ENCODE data around the gene CHN2. TPM values are rescaled to one million over a fixed set of nuclear protein-coding genes. Genes with fewer than 3 reads are reported as not detected.

The CHN2 gene
- total and polyA plus RNA-seq, 2 donors (not counting 1 experiment from before 2014, with no cell fraction given): 0.86 to 1.4 TPM

GRCh38 chr7:29162577-29162976, 32.0 kb upstream of the CHN2 start:
- TF ChIP-seq EZH2 (IDR thresholded peaks at IDR 0.05; ENCODE audit: borderline replicate concordance, insufficient read depth, low read depth, low read length, poor library complexity, severe bottlenecking): no peak
- TF ChIP-seq, protein P1, sequence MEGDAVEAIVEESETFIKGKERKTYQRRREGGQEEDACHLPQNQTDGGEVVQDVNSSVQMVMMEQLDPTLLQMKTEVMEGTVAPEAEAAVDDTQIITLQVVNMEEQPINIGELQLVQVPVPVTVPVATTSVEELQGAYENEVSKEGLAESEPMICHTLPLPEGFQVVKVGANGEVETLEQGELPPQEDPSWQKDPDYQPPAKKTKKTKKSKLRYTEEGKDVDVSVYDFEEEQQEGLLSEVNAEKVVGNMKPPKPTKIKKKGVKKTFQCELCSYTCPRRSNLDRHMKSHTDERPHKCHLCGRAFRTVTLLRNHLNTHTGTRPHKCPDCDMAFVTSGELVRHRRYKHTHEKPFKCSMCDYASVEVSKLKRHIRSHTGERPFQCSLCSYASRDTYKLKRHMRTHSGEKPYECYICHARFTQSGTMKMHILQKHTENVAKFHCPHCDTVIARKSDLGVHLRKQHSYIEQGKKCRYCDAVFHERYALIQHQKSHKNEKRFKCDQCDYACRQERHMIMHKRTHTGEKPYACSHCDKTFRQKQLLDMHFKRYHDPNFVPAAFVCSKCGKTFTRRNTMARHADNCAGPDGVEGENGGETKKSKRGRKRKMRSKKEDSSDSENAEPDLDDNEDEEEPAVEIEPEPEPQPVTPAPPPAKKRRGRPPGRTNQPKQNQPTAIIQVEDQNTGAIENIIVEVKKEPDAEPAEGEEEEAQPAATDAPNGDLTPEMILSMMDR (IDR thresholded peaks at IDR 0.05): no peak
- Histone ChIP-seq H2AFZ (ENCODE audit: insufficient read depth, low read depth, low read length, poor library complexity, severe bottlenecking) (no peak overlapping the region), H3K79me2 (ENCODE audit: control insufficient read depth, insufficient read depth, low read length) (no peaks in the 10 kb centered on the region), H4K20me1 (ENCODE audit: control insufficient read depth, insufficient read depth, low read length, poor library complexity, severe bottlenecking) (no peaks in the 10 kb centered on the region), H3K36me3 (replicated peaks in 1 of 2; ENCODE audit: control extremely low read depth in 1 of 2, control insufficient read depth in 1 of 2, extremely low read depth in 1 of 2, insufficient read depth in 2 of 2, low read length in 1 of 2) (no peaks in the 10 kb centered on the region), H3K9ac (ENCODE audit: low read length) (no peak overlapping the region), H3K4me1 (ENCODE audit: control insufficient read depth in 2 of 2, insufficient read depth in 2 of 2, low read length in 2 of 2) (no peaks in the 10 kb centered on the region), H3K27me3 (replicated peaks in 1 of 4; ENCODE audit: control extremely low read depth in 1 of 4, control insufficient read depth in 3 of 4, insufficient read depth in 4 of 4, low read length in 3 of 4) (peaks cover 0 to 10% (median 8%) of the 10 kb centered on the region in 4 experiments), H3K4me2 (replicated peaks; ENCODE audit: low read depth, low read length, poor library complexity, severe bottlenecking) (no peak overlapping the region), H3K27ac (ENCODE audit: low read length in 2 of 2) (no peak overlapping the region), H3K4me3 (ENCODE audit: control extremely low read depth in 1 of 5, extremely low read depth in 1 of 5, insufficient read depth in 1 of 5, low read depth in 2 of 5, low read length in 4 of 5) (no peak overlapping the region), H3K9me3 (ENCODE audit: control extremely low read depth in 1 of 3, control insufficient read depth in 2 of 3, insufficient read depth in 1 of 3, low read length in 2 of 3) (peaks cover 0 to 5% (median 0%) of the 10 kb centered on the region in 3 donors)
- H3K4me1 Mint-ChIP-seq: no peaks in the 10 kb centered on the region
- ChIA-PET CTCF (no interaction called here), POLR2A (no interaction called here)
- H3K27ac Mint-ChIP-seq: no peak overlapping the region
- ATAC-seq (ENCODE audit: low read depth) (no peak), DNase-seq (no peak)
- peaks cover 3% of the 10 kb centered on the region for H3K9me3 Mint-ChIP-seq (ENCODE audit: insufficient read depth)
- peaks cover 31% of the 10 kb centered on the region for H3K27me3 Mint-ChIP-seq
- no peak overlapping the region for H3K4me3 Mint-ChIP-seq
- intact Hi-C loops (cut with micrococcal nuclease): no loop called here
- no CpG with 5 or more reads among the region's 6 CpGs for WGBS (ENCODE audit: insufficient coverage)

DNA sequence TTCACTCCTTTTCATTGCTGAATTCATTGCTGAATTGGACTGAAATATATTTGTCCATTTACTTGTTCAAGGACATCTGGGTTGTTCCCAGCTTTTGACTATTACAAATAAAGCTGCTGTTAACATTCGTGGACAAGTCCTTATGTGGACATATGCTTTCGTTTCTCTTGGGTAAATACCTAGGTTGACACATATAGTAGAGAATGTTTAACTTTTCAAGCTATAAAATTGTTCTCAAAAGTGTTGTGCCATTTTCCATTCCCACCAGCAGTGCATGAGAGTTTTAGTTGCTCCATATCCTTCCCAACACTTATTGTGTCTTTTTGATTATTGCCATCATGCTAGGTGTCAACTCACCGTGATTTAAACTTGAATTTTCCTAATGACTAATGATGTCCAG, 30.7 kb upstream of the CHN2 start:
- POLR2A ChIA-PET: no interaction called here
- H3K9me3 Mint-ChIP-seq (ENCODE audit: insufficient read depth): peaks cover 3% of the 10 kb centered on the region
- H3K4me1 ChIP-seq (ENCODE audit: control insufficient read depth in 2 of 2, insufficient read depth in 2 of 2, low read length in 2 of 2): no peaks in the 10 kb centered on the region
- H3K27ac ChIP-seq (ENCODE audit: low read length in 2 of 2): no peak overlapping the region
- intact Hi-C loops (cut with micrococcal nuclease): no loop called here
- no peak overlapping the region for H2AFZ ChIP-seq (ENCODE audit: insufficient read depth, low read depth, low read length, poor library complexity, severe bottlenecking)
- H3K4me3 Mint-ChIP-seq: no peak overlapping the region
- H3K27ac Mint-ChIP-seq: no peak overlapping the region
- no peak overlapping the region for H3K4me2 ChIP-seq (replicated peaks; ENCODE audit: low read depth, low read length, poor library complexity, severe bottlenecking)
- CTCF ChIA-PET: no interaction called here
- no peaks in the 10 kb centered on the region for H3K36me3 ChIP-seq (replicated peaks in 1 of 2; ENCODE audit: control extremely low read depth in 1 of 2, control insufficient read depth in 1 of 2, extremely low read depth in 1 of 2, insufficient read depth in 2 of 2, low read length in 1 of 2)
- ATAC-seq (ENCODE audit: low read depth) (no peak), DNase-seq (no peak)
- peaks cover 22% of the 10 kb centered on the region for H3K27me3 Mint-ChIP-seq
- peaks cover 0 to 10% (median 8%) of the 10 kb centered on the region in 4 experiments for H3K27me3 ChIP-seq (replicated peaks in 1 of 4; ENCODE audit: control extremely low read depth in 1 of 4, control insufficient read depth in 3 of 4, insufficient read depth in 4 of 4, low read length in 3 of 4)
- WGBS (ENCODE audit: insufficient coverage): no CpG with 5 or more reads among the region's 3 CpGs
- H3K79me2 ChIP-seq (ENCODE audit: control insufficient read depth, insufficient read depth, low read length): no peaks in the 10 kb centered on the region
- no peak overlapping the region for H3K9ac ChIP-seq (ENCODE audit: low read length)
- TF ChIP-seq, protein P1 (IDR thresholded peaks at IDR 0.05): no peak
- TF ChIP-seq EZH2 (IDR thresholded peaks at IDR 0.05; ENCODE audit: borderline replicate concordance, insufficient read depth, low read depth, low read length, poor library complexity, severe bottlenecking): no peak
- no peaks in the 10 kb centered on the region for H4K20me1 ChIP-seq (ENCODE audit: control insufficient read depth, insufficient read depth, low read length, poor library complexity, severe bottlenecking)
- H3K4me1 Mint-ChIP-seq: no peaks in the 10 kb centered on the region
- peaks cover 0 to 5% (median 0%) of the 10 kb centered on the region in 3 donors for H3K9me3 ChIP-seq (ENCODE audit: control extremely low read depth in 1 of 3, control insufficient read depth in 2 of 3, insufficient read depth in 1 of 3, low read length in 2 of 3)
- no peak overlapping the region for H3K4me3 ChIP-seq (ENCODE audit: control extremely low read depth in 1 of 5, extremely low read depth in 1 of 5, insufficient read depth in 1 of 5, low read depth in 2 of 5, low read length in 4 of 5)

All from B cell (primary cell).